ENCODE data around the gene KCTD18. TPM values are rescaled to one million over a fixed set of nuclear protein-coding genes. Genes with fewer than 3 reads are reported as not detected.

The KCTD18 gene
- total and polyA plus RNA-seq, 10 donors: 11.1 to 21.5 (median 15.5) TPM

DNA sequence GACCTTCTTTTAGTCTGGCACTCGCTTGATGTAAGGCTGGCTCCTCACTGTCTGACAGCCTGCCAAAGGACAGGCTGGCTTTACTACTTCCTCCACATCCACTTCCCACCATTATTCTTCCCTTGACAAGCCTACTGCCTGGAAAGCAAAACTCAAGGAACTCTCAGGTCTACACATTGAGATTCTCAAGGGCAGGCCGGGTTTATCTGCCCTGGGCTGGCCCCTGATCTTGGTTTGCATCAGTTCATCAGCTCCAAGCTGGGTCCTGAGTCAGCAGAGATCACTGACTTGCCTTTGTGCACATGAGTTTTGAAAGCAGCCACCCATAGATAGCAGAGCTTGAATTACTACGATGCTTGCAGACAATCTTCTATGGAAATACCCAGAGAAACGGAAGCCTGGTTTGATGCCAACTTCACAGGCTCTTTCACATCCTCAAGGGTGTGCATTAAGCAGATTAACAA is 53.9 kb downstream of the KCTD18 start:
- no peak overlapping the region for H3K4me3 ChIP-seq
- intact Hi-C loops (cut with DNase I; ENCODE audit: low total_unique reads): no loop called here
- H3K4me1 ChIP-seq: peaks cover 12 to 53% (median 27%) of the 10 kb centered on the region in 6 donors
- no peaks in the 10 kb centered on the region for H3K27me3 ChIP-seq (replicated peaks in 1 of 7)
- peaks cover 0 to 8% (median 0%) of the 10 kb centered on the region in 6 donors for H3K36me3 ChIP-seq
- DNase-seq: peak; percentile 76
- WGBS, 5 donors: 17 to 36% (median 27%) methylated on average over 4 of the region's 4 CpGs
- no peaks in the 10 kb centered on the region for H3K9me3 ChIP-seq
- TF ChIP-seq POLR2AphosphoS5 (IDR thresholded peaks at IDR 0.05): peak in 2 of 3 donors; percentile 33 to 57
- TF ChIP-seq, protein P1, sequence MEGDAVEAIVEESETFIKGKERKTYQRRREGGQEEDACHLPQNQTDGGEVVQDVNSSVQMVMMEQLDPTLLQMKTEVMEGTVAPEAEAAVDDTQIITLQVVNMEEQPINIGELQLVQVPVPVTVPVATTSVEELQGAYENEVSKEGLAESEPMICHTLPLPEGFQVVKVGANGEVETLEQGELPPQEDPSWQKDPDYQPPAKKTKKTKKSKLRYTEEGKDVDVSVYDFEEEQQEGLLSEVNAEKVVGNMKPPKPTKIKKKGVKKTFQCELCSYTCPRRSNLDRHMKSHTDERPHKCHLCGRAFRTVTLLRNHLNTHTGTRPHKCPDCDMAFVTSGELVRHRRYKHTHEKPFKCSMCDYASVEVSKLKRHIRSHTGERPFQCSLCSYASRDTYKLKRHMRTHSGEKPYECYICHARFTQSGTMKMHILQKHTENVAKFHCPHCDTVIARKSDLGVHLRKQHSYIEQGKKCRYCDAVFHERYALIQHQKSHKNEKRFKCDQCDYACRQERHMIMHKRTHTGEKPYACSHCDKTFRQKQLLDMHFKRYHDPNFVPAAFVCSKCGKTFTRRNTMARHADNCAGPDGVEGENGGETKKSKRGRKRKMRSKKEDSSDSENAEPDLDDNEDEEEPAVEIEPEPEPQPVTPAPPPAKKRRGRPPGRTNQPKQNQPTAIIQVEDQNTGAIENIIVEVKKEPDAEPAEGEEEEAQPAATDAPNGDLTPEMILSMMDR (IDR thresholded peaks at IDR 0.05 in 8 of 11, conservative IDR thresholded peaks at IDR 0.05 in 3 of 11): no peak
- peak overlapping the region in 5 of 8 donors; percentile 34 to 69 (median 61) for H3K27ac ChIP-seq

- no peak overlapping the region for H3K4me3 ChIP-seq
- peaks cover 12 to 61% (median 34%) of the 10 kb centered on the region in 6 donors for H3K4me1 ChIP-seq
- TF ChIP-seq, protein P1 (IDR thresholded peaks at IDR 0.05 in 8 of 11, conservative IDR thresholded peaks at IDR 0.05 in 3 of 11): no peak
- no peak for TF ChIP-seq POLR2A (IDR thresholded peaks at IDR 0.05)
- TF ChIP-seq POLR2AphosphoS5 (IDR thresholded peaks at IDR 0.05): no peak
- DNase-seq: no peak
- H3K36me3 ChIP-seq: peaks cover 0 to 5% (median 0%) of the 10 kb centered on the region in 6 donors
- 63 to 82% (median 76%) methylated on average over 4 of the region's 4 CpGs for WGBS, 5 donors
- no peaks in the 10 kb centered on the region for H3K9me3 ChIP-seq
- no peaks in the 10 kb centered on the region for H3K27me3 ChIP-seq (replicated peaks in 1 of 7)
- H3K27ac ChIP-seq: peak overlapping the region in 5 of 8 donors; percentile 34 to 69 (median 61)
- intact Hi-C loops (cut with DNase I; ENCODE audit: low total_unique reads): no loop called here
These were observed 54.7 kb downstream of the KCTD18 start for GRCh38 chr2:200454927-200455801.

- no peak overlapping the region for H3K27ac ChIP-seq
- peaks cover 12 to 73% (median 36%) of the 10 kb centered on the region in 6 donors for H3K4me1 ChIP-seq
- no peak overlapping the region for H3K4me3 ChIP-seq
- no peak for TF ChIP-seq POLR2AphosphoS5 (IDR thresholded peaks at IDR 0.05)
- TF ChIP-seq, protein P1 (IDR thresholded peaks at IDR 0.05 in 8 of 11, conservative IDR thresholded peaks at IDR 0.05 in 3 of 11): no peak
- no peak for TF ChIP-seq POLR2A (IDR thresholded peaks at IDR 0.05)
- WGBS, 5 donors: 75 to 92% (median 84%) methylated on average over 5 of the region's 5 CpGs
- no peaks in the 10 kb centered on the region for H3K9me3 ChIP-seq
- DNase-seq: no peak
- intact Hi-C loops (cut with DNase I; ENCODE audit: low total_unique reads): no loop called here
- H3K36me3 ChIP-seq: no peaks in the 10 kb centered on the region
- no peaks in the 10 kb centered on the region for H3K27me3 ChIP-seq (replicated peaks in 1 of 7)
These were observed 55.9 kb downstream of the KCTD18 start for GRCh38 chr2:200453853-200454534.
